Measurements from ENCODE around the gene TEX29.

Gene TEX29

GRCh38 chr13:111367340-111367739 lies 46.9 kb downstream of the TEX29 start:
- DNase-seq (ENCODE audit: low read depth), result no peak

- no peak for DNase-seq (ENCODE audit: low read depth)
These were observed 47.6 kb downstream of the TEX29 start for GRCh38 chr13:111368091-111368490.

- no peak for DNase-seq (ENCODE audit: low read depth)
These were observed 49.7 kb downstream of the TEX29 start for GRCh38 chr13:111370147-111370546.

GRCh38 chr13:111370570-111371535 lies 50.4 kb downstream of the TEX29 start:
- no peak for DNase-seq (ENCODE audit: low read depth)

- DNase-seq (ENCODE audit: low read depth), result no peak
These were observed 51.3 kb downstream of the TEX29 start for GRCh38 chr13:111371720-111372119.

GRCh38 chr13:111372651-111373425 lies 52.4 kb downstream of the TEX29 start:
- no peak for DNase-seq (ENCODE audit: low read depth)

GRCh38 chr13:111373486-111373885 lies 53.0 kb downstream of the TEX29 start:
- no peak for DNase-seq (ENCODE audit: low read depth)

GRCh38 chr13:111380431-111380830 lies 60.0 kb downstream of the TEX29 start:
- DNase-seq (ENCODE audit: low read depth), result no peak

GRCh38 chr13:111382411-111382810 lies 62.0 kb downstream of the TEX29 start:
- DNase-seq (ENCODE audit: low read depth), result no peak

- DNase-seq (ENCODE audit: low read depth), result no peak
These were observed 62.4 kb downstream of the TEX29 start for GRCh38 chr13:111382877-111383276.

GRCh38 chr13:111383591-111384440 lies 63.4 kb downstream of the TEX29 start:
- no peak for DNase-seq (ENCODE audit: low read depth)

- DNase-seq (ENCODE audit: low read depth), result no peak
These were observed 64.2 kb downstream of the TEX29 start for GRCh38 chr13:111384441-111385182.

- DNase-seq (ENCODE audit: low read depth), result no peak
These were observed 64.9 kb downstream of the TEX29 start for GRCh38 chr13:111385183-111385857.

- no peak for DNase-seq (ENCODE audit: low read depth)
These were observed 66.8 kb downstream of the TEX29 start for GRCh38 chr13:111387026-111387871.

GRCh38 chr13:111387945-111388600 lies 67.6 kb downstream of the TEX29 start:
- no peak for DNase-seq (ENCODE audit: low read depth)

- no peak for DNase-seq (ENCODE audit: low read depth)
These were observed 68.5 kb downstream of the TEX29 start for GRCh38 chr13:111388851-111389500.

GRCh38 chr13:111389621-111390521 lies 69.4 kb downstream of the TEX29 start:
- no peak for DNase-seq (ENCODE audit: low read depth)

Data from HS-27A (cell line).